PC-9 (cell line): ENCODE results near the gene IGF2R.

Experiments used
- CTCF ChIP-seq: fragments of 200-600 bp; sonication (generic); conservative IDR thresholded peaks from 2 replicates; pipeline ENCODE4 v1.6.1; 2017; ENCODE audit warnings: mixed run types, antibody characterized with exemption, mild to moderate bottlenecking, moderate library complexity
- EZH2 ChIP-seq: fragments of 200-600 bp; sonication (generic); IDR thresholded peaks from 2 replicates; pipeline ENCODE4 v1.8.0; 2017; ENCODE audit warnings: antibody characterized with exemption, low read depth

GRCh38 chr6:160004419-160005175 lies 35.7 kb downstream of the IGF2R start:
- TF ChIP-seq CTCF (no peak), EZH2 (no peak)
